Right lobe of liver (tissue), 4 donors: Measurements from ENCODE around the gene KRTAP10-10.
"Not testable (repeated sequence)": the region's sequence is repeated elsewhere in the genome, so short reads cannot be mapped to it uniquely, and the experiment has no call there.

ENCODE experiments used
- POLR2A ChIP-seq: fragments of 450-650 bp; IDR thresholded peaks from one replicate; pipeline ENCODE4 v1.6.1; 2017; ENCODE audit warnings: antibody characterized with exemption, mild to moderate bottlenecking
- TF ChIP-seq, protein P1 (sequence below), 4 donors: fragments of 200-600 bp in 3 of 4; fragments of 450-650 bp in 1 of 4; IDR thresholded peaks; one replicate each; pipeline versions ENCODE4 v1.5.1 to v1.8.0; 2016 to 2022; ENCODE audit warnings: antibody characterized with exemption in 4 of 4, mild to moderate bottlenecking in 2 of 4
- donor health status: DM: no; HTN: no; CAD: no.
- donor health status: DM: no; HTN: no; CAD: no.
- donor health status: DM: no; HTN: yes; CAD: no.

DNA sequence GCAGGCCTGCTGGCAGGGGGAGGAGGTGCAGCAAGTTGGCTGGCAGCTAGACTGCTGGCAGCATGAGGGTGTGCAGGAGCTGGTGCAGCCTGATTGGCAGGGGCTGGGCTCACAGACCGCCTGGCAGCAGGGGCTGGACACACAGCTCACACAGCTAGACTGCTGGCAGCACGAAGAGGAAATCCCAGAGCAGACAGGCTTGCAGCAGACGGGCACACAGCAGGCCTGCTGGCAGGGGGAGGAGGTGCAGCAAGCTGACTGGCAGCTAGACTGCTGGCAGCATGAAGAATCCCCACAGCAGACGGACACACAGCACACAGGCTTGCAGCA, 45.4 kb upstream of the KRTAP10-10 start:
- not testable (repeated sequence) for TF ChIP-seq POLR2A
- TF ChIP-seq, protein P1, sequence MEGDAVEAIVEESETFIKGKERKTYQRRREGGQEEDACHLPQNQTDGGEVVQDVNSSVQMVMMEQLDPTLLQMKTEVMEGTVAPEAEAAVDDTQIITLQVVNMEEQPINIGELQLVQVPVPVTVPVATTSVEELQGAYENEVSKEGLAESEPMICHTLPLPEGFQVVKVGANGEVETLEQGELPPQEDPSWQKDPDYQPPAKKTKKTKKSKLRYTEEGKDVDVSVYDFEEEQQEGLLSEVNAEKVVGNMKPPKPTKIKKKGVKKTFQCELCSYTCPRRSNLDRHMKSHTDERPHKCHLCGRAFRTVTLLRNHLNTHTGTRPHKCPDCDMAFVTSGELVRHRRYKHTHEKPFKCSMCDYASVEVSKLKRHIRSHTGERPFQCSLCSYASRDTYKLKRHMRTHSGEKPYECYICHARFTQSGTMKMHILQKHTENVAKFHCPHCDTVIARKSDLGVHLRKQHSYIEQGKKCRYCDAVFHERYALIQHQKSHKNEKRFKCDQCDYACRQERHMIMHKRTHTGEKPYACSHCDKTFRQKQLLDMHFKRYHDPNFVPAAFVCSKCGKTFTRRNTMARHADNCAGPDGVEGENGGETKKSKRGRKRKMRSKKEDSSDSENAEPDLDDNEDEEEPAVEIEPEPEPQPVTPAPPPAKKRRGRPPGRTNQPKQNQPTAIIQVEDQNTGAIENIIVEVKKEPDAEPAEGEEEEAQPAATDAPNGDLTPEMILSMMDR (IDR thresholded peaks at IDR 0.05) = not testable (repeated sequence)
